ENCODE data around the gene BZW2.

BZW2 gene

DNA sequence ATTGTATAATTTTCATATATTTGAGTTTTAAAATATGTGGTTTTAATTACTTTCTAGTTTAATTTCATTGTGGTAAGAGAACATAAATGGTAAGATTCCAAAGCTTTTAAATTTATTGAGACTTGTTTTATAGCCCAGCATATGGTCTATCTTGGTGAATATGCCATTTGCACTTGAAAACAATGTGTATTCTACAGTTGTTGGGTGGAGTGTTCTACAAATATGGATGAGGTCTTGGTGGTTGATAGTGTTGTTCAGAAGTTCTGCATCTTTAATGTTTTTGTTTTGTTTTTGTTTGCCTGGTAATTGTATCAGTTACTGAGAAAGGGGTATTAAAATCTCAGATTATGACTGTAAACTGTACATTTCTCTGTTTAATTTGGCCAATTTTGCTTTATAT lies 69.9 kb downstream of the BZW2 start:
- Histone ChIP-seq H2AK5ac (ENCODE audit: low read length) (no peak overlapping the region), H3K27ac (ENCODE audit: low read depth, low read length) (no peak overlapping the region), H2BK120ac (ENCODE audit: low read depth, low read length) (no peak overlapping the region), H2BK15ac (replicated peaks; ENCODE audit: low read depth) (no peak overlapping the region), H2BK5ac (ENCODE audit: low read length) (no peak overlapping the region), H3K56ac (ENCODE audit: low read length) (no peak overlapping the region), H3K79me1 (ENCODE audit: low read length) (no peaks in the 10 kb centered on the region), H4K8ac (ENCODE audit: low read depth, low read length) (no peak overlapping the region), H3K27me3 (ENCODE audit: insufficient read depth, low read length, poor library complexity) (no peaks in the 10 kb centered on the region), H3K79me2 (ENCODE audit: control insufficient read depth, insufficient read depth, low read length) (no peaks in the 10 kb centered on the region), H3K18ac (ENCODE audit: low read length) (no peak overlapping the region), H3K9ac (ENCODE audit: low read length) (no peak overlapping the region), H3K4me2 (ENCODE audit: low read length) (no peak overlapping the region), H3K23ac (ENCODE audit: low read length) (no peak overlapping the region), H3K4ac (ENCODE audit: low read depth, low read length) (no peak overlapping the region), H4K5ac (ENCODE audit: low read length) (no peak overlapping the region), H3K36me3 (ENCODE audit: control insufficient read depth, insufficient read depth, low read length) (no peaks in the 10 kb centered on the region), H3K4me3 (ENCODE audit: low read length) (no peak overlapping the region), H3K4me1 (ENCODE audit: control insufficient read depth, low read depth, low read length) (no peaks in the 10 kb centered on the region)
- no peak for DNase-seq

GRCh38 chr7:16718111-16718656 lies 72.2 kb downstream of the BZW2 start:
- no peak overlapping the region for H2BK15ac ChIP-seq (replicated peaks; ENCODE audit: low read depth)
- H4K5ac ChIP-seq (ENCODE audit: low read length): no peak overlapping the region
- H3K4me1 ChIP-seq (ENCODE audit: control insufficient read depth, low read depth, low read length): no peaks in the 10 kb centered on the region
- H3K4me3 ChIP-seq (ENCODE audit: low read length): no peak overlapping the region
- H3K27ac ChIP-seq (ENCODE audit: low read depth, low read length): no peak overlapping the region
- no peaks in the 10 kb centered on the region for H3K79me2 ChIP-seq (ENCODE audit: control insufficient read depth, insufficient read depth, low read length)
- no peaks in the 10 kb centered on the region for H3K79me1 ChIP-seq (ENCODE audit: low read length)
- no peak overlapping the region for H3K56ac ChIP-seq (ENCODE audit: low read length)
- no peaks in the 10 kb centered on the region for H3K36me3 ChIP-seq (ENCODE audit: control insufficient read depth, insufficient read depth, low read length)
- H2BK5ac ChIP-seq (ENCODE audit: low read length): no peak overlapping the region
- DNase-seq: no peak
- no peak overlapping the region for H3K4me2 ChIP-seq (ENCODE audit: low read length)
- H3K18ac ChIP-seq (ENCODE audit: low read length): no peak overlapping the region
- H3K27me3 ChIP-seq (ENCODE audit: insufficient read depth, low read length, poor library complexity): no peaks in the 10 kb centered on the region
- H2BK120ac ChIP-seq (ENCODE audit: low read depth, low read length): no peak overlapping the region
- WGBS (ENCODE audit: extremely low coverage, insufficient coverage, low lambda C conversion rate): no CpG with 5 or more reads among the region's 3 CpGs
- H3K4ac ChIP-seq (ENCODE audit: low read depth, low read length): no peak overlapping the region
- H4K8ac ChIP-seq (ENCODE audit: low read depth, low read length): no peak overlapping the region
- H3K23ac ChIP-seq (ENCODE audit: low read length): no peak overlapping the region
- H2AK5ac ChIP-seq (ENCODE audit: low read length): no peak overlapping the region
- H3K9ac ChIP-seq (ENCODE audit: low read length): no peak overlapping the region

DNA sequence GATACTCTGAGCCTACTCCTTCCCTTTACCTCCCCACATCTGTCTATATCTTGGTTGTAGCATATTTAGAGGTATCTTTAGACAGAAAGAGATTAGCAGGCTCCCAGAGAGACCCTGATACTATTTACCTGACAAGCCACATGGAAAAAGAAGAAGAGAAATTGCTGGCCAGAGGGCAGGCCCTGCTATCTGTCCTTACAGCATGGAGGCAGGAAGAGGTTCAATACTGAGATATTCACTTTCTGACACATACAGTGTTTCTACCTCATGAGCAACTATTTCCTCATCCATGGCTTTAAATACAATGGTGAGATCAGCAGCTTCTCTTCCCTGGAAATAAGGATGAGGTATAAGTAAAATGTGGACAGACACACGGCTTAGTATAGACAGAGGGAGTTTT lies 73.7 kb downstream of the BZW2 start:
- no peak overlapping the region for H3K23ac ChIP-seq (ENCODE audit: low read length)
- H3K27ac ChIP-seq (ENCODE audit: low read depth, low read length): no peak overlapping the region
- H3K4me1 ChIP-seq (ENCODE audit: control insufficient read depth, low read depth, low read length): no peaks in the 10 kb centered on the region
- no peak overlapping the region for H2BK120ac ChIP-seq (ENCODE audit: low read depth, low read length)
- no peak overlapping the region for H4K8ac ChIP-seq (ENCODE audit: low read depth, low read length)
- no peaks in the 10 kb centered on the region for H3K36me3 ChIP-seq (ENCODE audit: control insufficient read depth, insufficient read depth, low read length)
- no peak overlapping the region for H3K9ac ChIP-seq (ENCODE audit: low read length)
- H3K27me3 ChIP-seq (ENCODE audit: insufficient read depth, low read length, poor library complexity): no peaks in the 10 kb centered on the region
- H3K4me2 ChIP-seq (ENCODE audit: low read length): no peak overlapping the region
- H2BK15ac ChIP-seq (replicated peaks; ENCODE audit: low read depth): no peak overlapping the region
- WGBS (ENCODE audit: extremely low coverage, insufficient coverage, low lambda C conversion rate): no CpG with 5 or more reads among the region's 1 CpG
- H3K4me3 ChIP-seq (ENCODE audit: low read length): no peak overlapping the region
- H4K5ac ChIP-seq (ENCODE audit: low read length): no peak overlapping the region
- no peak for DNase-seq
- H3K18ac ChIP-seq (ENCODE audit: low read length): no peak overlapping the region
- H3K4ac ChIP-seq (ENCODE audit: low read depth, low read length): no peak overlapping the region
- no peak overlapping the region for H2AK5ac ChIP-seq (ENCODE audit: low read length)
- H3K79me2 ChIP-seq (ENCODE audit: control insufficient read depth, insufficient read depth, low read length): no peaks in the 10 kb centered on the region
- H3K79me1 ChIP-seq (ENCODE audit: low read length): no peaks in the 10 kb centered on the region
- H3K56ac ChIP-seq (ENCODE audit: low read length): no peak overlapping the region
- no peak overlapping the region for H2BK5ac ChIP-seq (ENCODE audit: low read length)

DNA sequence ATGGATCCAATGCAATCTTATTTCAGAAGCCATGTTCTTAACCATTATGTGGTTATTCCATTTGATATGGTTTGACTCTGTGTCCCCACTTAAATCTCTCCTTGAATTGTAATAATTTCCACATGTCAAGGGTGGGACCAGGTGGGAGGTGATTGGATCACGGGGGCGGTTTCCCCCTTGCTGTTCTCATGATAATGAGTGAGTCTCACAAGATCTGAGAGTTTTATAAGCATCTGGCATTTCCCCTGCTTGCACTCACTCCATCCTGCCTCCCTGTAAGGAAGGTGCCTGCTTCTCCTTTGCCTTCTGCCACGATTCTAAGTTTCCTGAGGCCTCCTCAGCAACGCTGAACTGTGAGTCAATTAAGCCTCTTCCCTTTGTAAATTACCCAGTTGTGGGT lies 75.6 kb downstream of the BZW2 start:
- Histone ChIP-seq H2BK5ac (ENCODE audit: low read length) (no peak overlapping the region), H2AK5ac (ENCODE audit: low read length) (no peak overlapping the region), H3K4ac (ENCODE audit: low read depth, low read length) (no peak overlapping the region), H3K27ac (ENCODE audit: low read depth, low read length) (no peak overlapping the region), H3K23ac (ENCODE audit: low read length) (no peak overlapping the region), H3K18ac (ENCODE audit: low read length) (no peak overlapping the region), H3K79me1 (ENCODE audit: low read length) (no peaks in the 10 kb centered on the region), H4K5ac (ENCODE audit: low read length) (no peak overlapping the region), H3K4me2 (ENCODE audit: low read length) (no peak overlapping the region), H2BK120ac (ENCODE audit: low read depth, low read length) (no peak overlapping the region), H3K9ac (ENCODE audit: low read length) (no peak overlapping the region), H3K56ac (ENCODE audit: low read length) (no peak overlapping the region), H3K4me1 (ENCODE audit: control insufficient read depth, low read depth, low read length) (no peaks in the 10 kb centered on the region), H4K8ac (ENCODE audit: low read depth, low read length) (no peak overlapping the region), H2BK15ac (replicated peaks; ENCODE audit: low read depth) (no peak overlapping the region), H3K4me3 (ENCODE audit: low read length) (no peak overlapping the region), H3K27me3 (ENCODE audit: insufficient read depth, low read length, poor library complexity) (no peaks in the 10 kb centered on the region), H3K36me3 (ENCODE audit: control insufficient read depth, insufficient read depth, low read length) (no peaks in the 10 kb centered on the region), H3K79me2 (ENCODE audit: control insufficient read depth, insufficient read depth, low read length) (no peaks in the 10 kb centered on the region)
- DNase-seq: no peak
- no CpG with 5 or more reads among the region's 4 CpGs for WGBS (ENCODE audit: extremely low coverage, insufficient coverage, low lambda C conversion rate)

DNA sequence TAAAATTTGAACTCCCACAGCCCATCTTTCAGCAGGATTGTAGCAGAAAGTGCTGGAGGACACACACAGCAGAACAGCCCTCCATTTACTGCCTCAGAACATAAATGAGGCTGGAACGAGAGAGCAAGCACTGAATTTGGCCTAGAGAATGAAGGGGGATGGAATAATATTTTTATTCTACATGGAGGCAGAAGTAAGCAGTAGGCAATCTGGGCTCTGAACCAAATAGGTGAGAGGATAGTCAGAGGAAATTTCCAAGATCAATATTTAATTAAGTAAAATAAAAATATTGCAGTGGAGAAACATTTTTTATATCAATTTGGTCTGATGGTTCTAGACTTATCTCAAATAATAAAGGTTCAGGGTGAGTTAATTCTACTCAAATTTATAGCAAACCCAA lies 78.4 kb downstream of the BZW2 start:
- H3K18ac ChIP-seq (ENCODE audit: low read length): no peak overlapping the region
- H3K4ac ChIP-seq (ENCODE audit: low read depth, low read length): no peak overlapping the region
- H2AK5ac ChIP-seq (ENCODE audit: low read length): no peak overlapping the region
- no peak overlapping the region for H3K56ac ChIP-seq (ENCODE audit: low read length)
- no peak overlapping the region for H3K27ac ChIP-seq (ENCODE audit: low read depth, low read length)
- no peak overlapping the region for H3K23ac ChIP-seq (ENCODE audit: low read length)
- no peak overlapping the region for H3K4me3 ChIP-seq (ENCODE audit: low read length)
- no peaks in the 10 kb centered on the region for H3K4me1 ChIP-seq (ENCODE audit: control insufficient read depth, low read depth, low read length)
- H2BK15ac ChIP-seq (replicated peaks; ENCODE audit: low read depth): no peak overlapping the region
- H3K36me3 ChIP-seq (ENCODE audit: control insufficient read depth, insufficient read depth, low read length): no peaks in the 10 kb centered on the region
- no peaks in the 10 kb centered on the region for H3K79me2 ChIP-seq (ENCODE audit: control insufficient read depth, insufficient read depth, low read length)
- no peak for DNase-seq
- no peak overlapping the region for H4K5ac ChIP-seq (ENCODE audit: low read length)
- H3K27me3 ChIP-seq (ENCODE audit: insufficient read depth, low read length, poor library complexity): no peaks in the 10 kb centered on the region
- no peak overlapping the region for H3K4me2 ChIP-seq (ENCODE audit: low read length)
- H3K9ac ChIP-seq (ENCODE audit: low read length): no peak overlapping the region
- no CpG with 5 or more reads among the region's 1 CpG for WGBS (ENCODE audit: extremely low coverage, insufficient coverage, low lambda C conversion rate)
- no peak overlapping the region for H2BK120ac ChIP-seq (ENCODE audit: low read depth, low read length)
- no peaks in the 10 kb centered on the region for H3K79me1 ChIP-seq (ENCODE audit: low read length)
- H2BK5ac ChIP-seq (ENCODE audit: low read length): no peak overlapping the region
- H4K8ac ChIP-seq (ENCODE audit: low read depth, low read length): no peak overlapping the region

- H3K18ac ChIP-seq (ENCODE audit: low read length): no peak overlapping the region
- no peaks in the 10 kb centered on the region for H3K4me1 ChIP-seq (ENCODE audit: control insufficient read depth, low read depth, low read length)
- WGBS (ENCODE audit: extremely low coverage, insufficient coverage, low lambda C conversion rate): no CpG with 5 or more reads among the region's 2 CpGs
- no peak overlapping the region for H3K56ac ChIP-seq (ENCODE audit: low read length)
- no peaks in the 10 kb centered on the region for H3K79me1 ChIP-seq (ENCODE audit: low read length)
- no peak overlapping the region for H3K23ac ChIP-seq (ENCODE audit: low read length)
- no peak overlapping the region for H2BK15ac ChIP-seq (replicated peaks; ENCODE audit: low read depth)
- no peaks in the 10 kb centered on the region for H3K36me3 ChIP-seq (ENCODE audit: control insufficient read depth, insufficient read depth, low read length)
- H2AK5ac ChIP-seq (ENCODE audit: low read length): no peak overlapping the region
- H3K27me3 ChIP-seq (ENCODE audit: insufficient read depth, low read length, poor library complexity): no peaks in the 10 kb centered on the region
- no peak overlapping the region for H3K4ac ChIP-seq (ENCODE audit: low read depth, low read length)
- no peak overlapping the region for H4K8ac ChIP-seq (ENCODE audit: low read depth, low read length)
- no peak overlapping the region for H3K27ac ChIP-seq (ENCODE audit: low read depth, low read length)
- no peak overlapping the region for H3K9ac ChIP-seq (ENCODE audit: low read length)
- no peak overlapping the region for H2BK5ac ChIP-seq (ENCODE audit: low read length)
- no peak overlapping the region for H4K5ac ChIP-seq (ENCODE audit: low read length)
- no peak overlapping the region for H3K4me3 ChIP-seq (ENCODE audit: low read length)
- no peak overlapping the region for H2BK120ac ChIP-seq (ENCODE audit: low read depth, low read length)
- no peak overlapping the region for H3K4me2 ChIP-seq (ENCODE audit: low read length)
- H3K79me2 ChIP-seq (ENCODE audit: control insufficient read depth, insufficient read depth, low read length): no peaks in the 10 kb centered on the region
- no peak for DNase-seq
These were observed 80.2 kb downstream of the BZW2 start for GRCh38 chr7:16726189-16726588.
